HepG2 (cell line): Measurements from ENCODE around the gene NMUR1. TPM values are rescaled to one million over a fixed set of nuclear protein-coding genes. Genes with fewer than 3 reads are reported as not detected.

Source experiments
- CREB3 ChIP-seq: sonication (generic); formaldehyde crosslinking; IDR thresholded peaks from 2 replicates; pipeline ENCODE4 v1.5.0; 2020; ENCODE audit warnings: missing genetic modification reagents
- CTCF ChIP-seq: sonication (generic); formaldehyde crosslinking; IDR thresholded peaks from 2 replicates; pipeline ENCODE4 v1.5.0; 2020; ENCODE audit warnings: mild to moderate bottlenecking, missing genetic modification reagents, moderate library complexity
- FOSL2 ChIP-seq: sonication (generic); formaldehyde crosslinking; IDR thresholded peaks from 2 replicates; pipeline ENCODE4 v1.4.0; 2020; ENCODE audit warnings: missing genetic modification reagents
- FOXC1 ChIP-seq: sonication (generic); formaldehyde crosslinking; IDR thresholded peaks from 2 replicates; pipeline ENCODE4 v1.8.0; 2022; ENCODE audit warnings: mild to moderate bottlenecking, missing genetic modification reagents, borderline replicate concordance
- MTERF4 ChIP-seq: sonication (generic); formaldehyde crosslinking; IDR thresholded peaks from 2 replicates; pipeline ENCODE4 v1.8.0; 2023; ENCODE audit warnings: mild to moderate bottlenecking, missing genetic modification reagents
- MYC ChIP-seq: sonication (generic); formaldehyde crosslinking; IDR thresholded peaks from 2 replicates; pipeline ENCODE4 v1.9.0; 2021; ENCODE audit warnings: missing genetic modification reagents, borderline replicate concordance
- NR3C1 ChIP-seq: sonication (generic); formaldehyde crosslinking; IDR thresholded peaks from 2 replicates; pipeline ENCODE4 v1.4.0; 2020; ENCODE audit warnings: missing genetic modification reagents
- PLRG1 ChIP-seq: fragments of 450-650 bp; conservative IDR thresholded peaks from 2 replicates; pipeline ENCODE4 v1.6.1; 2016
- SALL1 ChIP-seq: sonication (generic); formaldehyde crosslinking; IDR thresholded peaks from 2 replicates; pipeline ENCODE4 v1.8.0; 2022; ENCODE audit warnings: mild to moderate bottlenecking, missing genetic modification reagents
- SIX1 ChIP-seq: sonication (generic); formaldehyde crosslinking; IDR thresholded peaks from 2 replicates; pipeline ENCODE4 v1.4.0; 2020; ENCODE audit warnings: missing genetic modification reagents, borderline replicate concordance
- SMAD1 ChIP-seq: sonication (generic); formaldehyde crosslinking; IDR thresholded peaks from 2 replicates; pipeline ENCODE4 v1.4.0; 2020; ENCODE audit warnings: missing genetic modification reagents, low read depth, mild to moderate bottlenecking, borderline replicate concordance
- WIZ ChIP-seq: sonication (generic); formaldehyde crosslinking; IDR thresholded peaks from 2 replicates; pipeline ENCODE4 v1.5.1; 2020; ENCODE audit warnings: mild to moderate bottlenecking, missing genetic modification reagents
- ZFYVE20 ChIP-seq: sonication (generic); formaldehyde crosslinking; IDR thresholded peaks from 2 replicates; pipeline ENCODE4 v1.8.0; 2023; ENCODE audit warnings: low read depth, mild to moderate bottlenecking, moderate library complexity, missing genetic modification reagents, borderline replicate concordance
- ZNF333 ChIP-seq: sonication (generic); formaldehyde crosslinking; IDR thresholded peaks from 2 replicates; pipeline ENCODE4 v1.4.0; 2020; ENCODE audit warnings: mild to moderate bottlenecking, missing genetic modification reagents, borderline replicate concordance
- ZNF574 ChIP-seq: sonication (generic); formaldehyde crosslinking; IDR thresholded peaks from 2 replicates; pipeline ENCODE4 v1.4.0; 2020; ENCODE audit warnings: missing genetic modification reagents
- ZNF598 ChIP-seq: sonication (generic); formaldehyde crosslinking; IDR thresholded peaks from 2 replicates; pipeline ENCODE4 v1.5.1; 2020; ENCODE audit warnings: mild to moderate bottlenecking, missing genetic modification reagents, borderline replicate concordance
- ZNF615 ChIP-seq: sonication (generic); formaldehyde crosslinking; IDR thresholded peaks from 2 replicates; pipeline ENCODE4 v1.5.0; 2020; ENCODE audit warnings: mild to moderate bottlenecking, missing genetic modification reagents, borderline replicate concordance
- ZNF660 ChIP-seq: sonication (generic); formaldehyde crosslinking; IDR thresholded peaks from 2 replicates; pipeline ENCODE4 v1.5.1; 2020; ENCODE audit warnings: mild to moderate bottlenecking, low read depth, missing genetic modification reagents, borderline replicate concordance
- ZNF766 ChIP-seq: sonication (generic); formaldehyde crosslinking; IDR thresholded peaks from 2 replicates; pipeline ENCODE4 v1.5.0; 2020; ENCODE audit warnings: missing genetic modification reagents, borderline replicate concordance
- polyA plus RNA-seq, 8 experiments: library from polyadenylated mRNA; depleted of rRNA in 3 of 8; stranded (reverse) in 7 of 8; unstranded in 1 of 8; fragments of >200 nt; fragmentation: Illumina TruSeq in 4 of 8; extraction: Trizol in 4 of 8; gene quantifications; 2 replicates each; pipeline versions ENCODE4 v1.2.1 to v1.2.3, GENCODE V29; 2011 to 2016; ENCODE audit warnings: low read depth in 4 of 8, missing spikeins in 1 of 8, mixed read lengths in 1 of 8; ENCODE audit not compliant: insufficient read depth in 1 of 8
- total RNA-seq, 5 experiments: library from RNA; depleted of rRNA; stranded (reverse); fragments of >200 nt; fragmentation: Illumina TruSeq; extraction: Trizol; gene quantifications; 2 replicates each; pipeline ENCODE4 v1.2.3, GENCODE V29; 2016; ENCODE audit warnings: low read depth in 1 of 5
- TF ChIP-seq, protein P1 (sequence below): sonication (generic); formaldehyde crosslinking; IDR thresholded peaks from 2 replicates; pipeline ENCODE4 v1.5.0; 2020; ENCODE audit warnings: missing genetic modification reagents, mild to moderate bottlenecking, borderline replicate concordance
- TF ChIP-seq, protein P2 (sequence below): sonication (generic); formaldehyde crosslinking; IDR thresholded peaks from 2 replicates; pipeline ENCODE4 v1.4.0; 2020; ENCODE audit warnings: missing genetic modification reagents

The NMUR1 gene
- total and polyA plus RNA-seq, 2 of the 13 experiments (the other 11 are each of a cell fraction or from before 2014, with no cell fraction given), result not detected

DNA sequence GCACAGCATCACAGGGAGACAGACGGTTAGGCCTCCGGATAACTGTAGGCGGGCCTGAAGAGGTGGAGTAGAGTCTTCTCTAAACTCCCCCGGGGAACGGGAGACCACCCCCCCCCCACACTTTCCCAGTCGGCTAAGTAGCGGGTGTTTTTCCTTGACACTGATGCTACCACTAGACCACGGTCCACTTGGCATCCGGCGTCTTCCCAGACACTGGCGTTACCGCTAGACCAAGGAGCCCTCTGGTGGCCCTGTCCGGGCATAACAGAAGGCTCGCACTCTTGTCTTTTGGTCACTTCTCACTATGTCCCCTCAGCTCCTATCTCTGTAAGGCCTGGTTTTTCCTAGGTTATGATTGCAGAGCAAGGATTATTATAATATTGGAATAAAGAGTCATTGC, 40.3 kb downstream of the NMUR1 start (continued):
- TF ChIP-seq ZNF598 (CRISPR knock-in tag), result no peak
- TF ChIP-seq, protein P1, sequence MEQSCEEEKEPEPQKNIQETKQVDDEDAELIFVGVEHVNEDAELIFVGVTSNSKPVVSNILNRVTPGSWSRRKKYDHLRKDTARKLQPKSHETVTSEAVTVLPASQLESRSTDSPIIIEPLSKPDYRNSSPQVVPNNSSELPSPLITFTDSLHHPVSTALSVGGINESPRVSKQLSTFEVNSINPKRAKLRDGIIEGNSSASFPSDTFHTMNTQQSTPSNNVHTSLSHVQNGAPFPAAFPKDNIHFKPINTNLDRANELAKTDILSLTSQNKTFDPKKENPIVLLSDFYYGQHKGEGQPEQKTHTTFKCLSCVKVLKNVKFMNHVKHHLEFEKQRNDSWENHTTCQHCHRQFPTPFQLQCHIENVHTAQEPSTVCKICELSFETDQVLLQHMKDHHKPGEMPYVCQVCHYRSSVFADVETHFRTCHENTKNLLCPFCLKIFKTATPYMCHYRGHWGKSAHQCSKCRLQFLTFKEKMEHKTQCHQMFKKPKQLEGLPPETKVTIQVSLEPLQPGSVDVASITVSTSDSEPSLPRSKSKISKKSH (CRISPR knock-in tag), result peak; percentile 80
- TF ChIP-seq ZNF615 (CRISPR knock-in tag), result no peak
- TF ChIP-seq NR3C1 (CRISPR knock-in tag), result no peak
- TF ChIP-seq, protein P2, sequence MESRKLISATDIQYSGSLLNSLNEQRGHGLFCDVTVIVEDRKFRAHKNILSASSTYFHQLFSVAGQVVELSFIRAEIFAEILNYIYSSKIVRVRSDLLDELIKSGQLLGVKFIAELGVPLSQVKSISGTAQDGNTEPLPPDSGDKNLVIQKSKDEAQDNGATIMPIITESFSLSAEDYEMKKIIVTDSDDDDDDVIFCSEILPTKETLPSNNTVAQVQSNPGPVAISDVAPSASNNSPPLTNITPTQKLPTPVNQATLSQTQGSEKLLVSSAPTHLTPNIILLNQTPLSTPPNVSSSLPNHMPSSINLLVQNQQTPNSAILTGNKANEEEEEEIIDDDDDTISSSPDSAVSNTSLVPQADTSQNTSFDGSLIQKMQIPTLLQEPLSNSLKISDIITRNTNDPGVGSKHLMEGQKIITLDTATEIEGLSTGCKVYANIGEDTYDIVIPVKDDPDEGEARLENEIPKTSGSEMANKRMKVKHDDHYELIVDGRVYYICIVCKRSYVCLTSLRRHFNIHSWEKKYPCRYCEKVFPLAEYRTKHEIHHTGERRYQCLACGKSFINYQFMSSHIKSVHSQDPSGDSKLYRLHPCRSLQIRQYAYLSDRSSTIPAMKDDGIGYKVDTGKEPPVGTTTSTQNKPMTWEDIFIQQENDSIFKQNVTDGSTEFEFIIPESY (CRISPR knock-in tag), result peak; percentile 95
- TF ChIP-seq ZNF660 (CRISPR knock-in tag), result no peak
- TF ChIP-seq MYC, result no peak
- no peak for TF ChIP-seq SALL1
- no peak for TF ChIP-seq ZNF333
- TF ChIP-seq MTERF4 (CRISPR knock-in tag), result no peak
- no peak for TF ChIP-seq WIZ (CRISPR knock-in tag)
- TF ChIP-seq ZFYVE20, result no peak
- peak; percentile 50 for TF ChIP-seq CTCF (CRISPR knock-in tag)
- TF ChIP-seq FOSL2 (CRISPR knock-in tag), result no peak
- no peak for TF ChIP-seq ZNF766 (CRISPR knock-in tag)
- TF ChIP-seq CREB3 (CRISPR knock-in tag), result no peak
- no peak for TF ChIP-seq FOXC1 (CRISPR knock-in tag)
- no peak for TF ChIP-seq SIX1 (CRISPR knock-in tag)
- no peak for TF ChIP-seq PLRG1
- no peak for TF ChIP-seq ZNF574 (CRISPR knock-in tag)
- TF ChIP-seq SMAD1 (CRISPR knock-in tag), result no peak
